SU-DHL-6 (cell line): Measurements from ENCODE around the gene YTHDC2.

ENCODE experiments used
- CTCF ChIP-seq: fragments of 200-600 bp; sonication (generic); IDR thresholded peaks from one replicate; pipeline ENCODE4 v1.5.1; 2017; ENCODE audit warnings: antibody characterized with exemption, mild to moderate bottlenecking, low read length, moderate library complexity; ENCODE audit not compliant: insufficient read depth, poor library complexity, severe bottlenecking
- EZH2phosphoT487 ChIP-seq: fragments of 200-600 bp; sonication (generic), shearing (Covaris generic); conservative IDR thresholded peaks from 2 replicates; pipeline ENCODE4 v1.6.1; 2018; ENCODE audit warnings: mild to moderate bottlenecking, antibody characterized with exemption, low read length, moderate library complexity, mixed read lengths

GRCh38 chr5:113502073-113502472 is 11.4 kb upstream of the YTHDC2 start:
- TF ChIP-seq CTCF (no peak), EZH2phosphoT487 (no peak)
